Activated naive CD4-positive, alpha-beta T cell treated with anti-CD3 and anti-CD28 coated beads for 36 hours (primary cell): ENCODE data around the gene PLXDC1. TPM values are rescaled to one million over a fixed set of nuclear protein-coding genes. Genes with fewer than 3 reads are reported as not detected.

Experiments used
- CTCF ChIA-PET: fragments of 350-600 bp; sonication (Branson Sonifier 250); formaldehyde crosslinking; loops from one replicate; lab custom pipeline; 2021; ENCODE audit warnings: antibody characterized with exemption; lab: Charles Lee
- DNase-seq: peaks from one replicate; pipeline ENCODE4 v3.0.0-alpha.2; 2020
- H3K27ac Mint-ChIP-seq: one replicate; pipeline ENCODE4 v1.8.0; 2021; ENCODE audit warnings: mild to moderate bottlenecking, mixed read lengths
- H3K27me3 Mint-ChIP-seq: one replicate; pipeline ENCODE4 v1.8.0; 2021; ENCODE audit warnings: low read depth, mixed read lengths
- H3K36me3 Mint-ChIP-seq: one replicate; pipeline ENCODE4 v1.8.0; 2021; ENCODE audit warnings: low read depth, mixed read lengths
- H3K4me1 Mint-ChIP-seq: one replicate; pipeline ENCODE4 v1.8.0; 2021; ENCODE audit warnings: low read depth, mixed read lengths
- H3K4me3 Mint-ChIP-seq: one replicate; pipeline ENCODE4 v1.8.0; 2021; ENCODE audit warnings: mild to moderate bottlenecking, moderate library complexity, mixed read lengths
- H3K9me3 Mint-ChIP-seq: one replicate; pipeline ENCODE4 v1.8.0; 2021; ENCODE audit warnings: mixed read lengths
- intact Hi-C: fragments of 100-400 bp; cut with micrococcal nuclease; formaldehyde crosslinking; loops from one replicate; pipeline ENCODE4 v1.15.1; 2023
- total RNA-seq, 2 experiments: library from RNA; stranded (reverse); gene quantifications; one replicate each; pipeline ENCODE4 v1.2.3, GENCODE V29; 2021

The PLXDC1 gene
- total RNA-seq, 2 experiments from 2014 or later: 1.2 to 1.4 TPM

- no peak overlapping the region for H3K27ac Mint-ChIP-seq
- CTCF ChIA-PET: interaction anchor here (1.1 to 4.9 kb wide), 4 partner anchors 15 to 168 kb away, joined by 3 to 106 read pairs (median 38); partner anchors contain the start of gene ARL5C
- peaks cover 4% of the 10 kb centered on the region for H3K27me3 Mint-ChIP-seq
- H3K4me3 Mint-ChIP-seq: peak overlapping the region; percentile 69
- H3K4me1 Mint-ChIP-seq: peaks cover 27% of the 10 kb centered on the region
- DNase-seq: no peak
- H3K36me3 Mint-ChIP-seq: peaks cover 2% of the 10 kb centered on the region
- intact Hi-C loops: loop anchor here (5.0 kb wide), 5 partner anchors 298 to 593 kb away; partner anchors contain the start of genes CISD3, PIP4K2B and RPL23
- H3K9me3 Mint-ChIP-seq: no peaks in the 10 kb centered on the region
These were observed 665 bp downstream of the PLXDC1 start for GRCh38 chr17:39150795-39151149.

- peaks cover 2% of the 10 kb centered on the region for H3K36me3 Mint-ChIP-seq
- H3K4me1 Mint-ChIP-seq: peaks cover 29% of the 10 kb centered on the region
- H3K27me3 Mint-ChIP-seq: peaks cover 4% of the 10 kb centered on the region
- no peak overlapping the region for H3K27ac Mint-ChIP-seq
- H3K4me3 Mint-ChIP-seq: peak overlapping the region; percentile 69
- H3K9me3 Mint-ChIP-seq: no peaks in the 10 kb centered on the region
- intact Hi-C loops: loop anchor here (5.0 kb wide), 5 partner anchors 298 to 593 kb away; partner anchors contain the start of genes CISD3, PIP4K2B and RPL23
- DNase-seq: no peak
- CTCF ChIA-PET: interaction anchor here (1.1 to 4.9 kb wide), 4 partner anchors 16 to 167 kb away, joined by 3 to 106 read pairs (median 38); partner anchors contain the start of gene ARL5C
These were observed 1.3 kb downstream of the PLXDC1 start for GRCh38 chr17:39150104-39150634.

GRCh38 chr17:39147221-39148185 lies 3.9 kb downstream of the PLXDC1 start:
- H3K27ac Mint-ChIP-seq: no peak overlapping the region
- peaks cover 24% of the 10 kb centered on the region for H3K4me1 Mint-ChIP-seq
- no peak overlapping the region for H3K4me3 Mint-ChIP-seq
- H3K27me3 Mint-ChIP-seq: no peaks in the 10 kb centered on the region
- CTCF ChIA-PET: interaction anchor here (0.6 to 1.6 kb wide), 4 partner anchors 27 to 519 kb away, joined by 3 to 5 read pairs (median 4); no protein-coding TSS in a partner anchor
- DNase-seq: no peak
- intact Hi-C loops: no loop called here
- H3K9me3 Mint-ChIP-seq: no peaks in the 10 kb centered on the region
- no peaks in the 10 kb centered on the region for H3K36me3 Mint-ChIP-seq

- H3K36me3 Mint-ChIP-seq: no peaks in the 10 kb centered on the region
- CTCF ChIA-PET: interaction anchor here (0.7 to 3.3 kb wide), 2 partner anchors 158 to 163 kb away, joined by 5 to 12 read pairs; no protein-coding TSS in a partner anchor
- DNase-seq: no peak
These were observed 5.2 kb downstream of the PLXDC1 start for GRCh38 chr17:39146273-39146672.

GRCh38 chr17:39145143-39145542 lies 6.3 kb downstream of the PLXDC1 start:
- DNase-seq: no peak
- Mint-ChIP-seq H3K4me3 (no peak overlapping the region), H3K9me3 (peaks cover 2% of the 10 kb centered on the region), H3K27ac (no peak overlapping the region), H3K27me3 (no peaks in the 10 kb centered on the region), H3K4me1 (peaks cover 11% of the 10 kb centered on the region), H3K36me3 (no peaks in the 10 kb centered on the region)
- CTCF ChIA-PET: interaction anchor here (0.5 to 3.3 kb wide), 5 partner anchors 8 to 303 kb away, joined by 3 to 12 read pairs (median 4); no protein-coding TSS in a partner anchor
- intact Hi-C loops: no loop called here

More at GRCh38 chr17:39146273-39146672, 5.2 kb downstream of the PLXDC1 start:
- Mint-ChIP-seq H3K27ac (no peak overlapping the region), H3K9me3 (peaks cover 2% of the 10 kb centered on the region), H3K4me3 (no peak overlapping the region), H3K4me1 (peaks cover 17% of the 10 kb centered on the region), H3K27me3 (no peaks in the 10 kb centered on the region)
- intact Hi-C loops: no loop called here

- no peak for DNase-seq
- Mint-ChIP-seq H3K36me3 (no peaks in the 10 kb centered on the region), H3K4me3 (no peak overlapping the region), H3K27ac (no peak overlapping the region), H3K4me1 (peaks cover 9% of the 10 kb centered on the region), H3K27me3 (no peaks in the 10 kb centered on the region), H3K9me3 (peaks cover 2% of the 10 kb centered on the region)
- intact Hi-C loops: no loop called here
- CTCF ChIA-PET: interaction anchor here (0.5 to 3.3 kb wide), 5 partner anchors 9 to 304 kb away, joined by 3 to 12 read pairs (median 4); no protein-coding TSS in a partner anchor
These were observed 7.0 kb downstream of the PLXDC1 start for GRCh38 chr17:39144416-39144840.

- H3K36me3 Mint-ChIP-seq: no peaks in the 10 kb centered on the region
- H3K9me3 Mint-ChIP-seq: peaks cover 2% of the 10 kb centered on the region
- no peak overlapping the region for H3K27ac Mint-ChIP-seq
- peaks cover 9% of the 10 kb centered on the region for H3K4me1 Mint-ChIP-seq
- no peak overlapping the region for H3K4me3 Mint-ChIP-seq
- no peak for DNase-seq
- no peaks in the 10 kb centered on the region for H3K27me3 Mint-ChIP-seq
- intact Hi-C loops: no loop called here
- CTCF ChIA-PET: interaction anchor here (1.5 to 3.3 kb wide), 2 partner anchors 9 to 160 kb away, joined by 5 to 12 read pairs; no protein-coding TSS in a partner anchor
These were observed 7.8 kb downstream of the PLXDC1 start for GRCh38 chr17:39143552-39144093.

GRCh38 chr17:39141915-39142664 lies 9.3 kb downstream of the PLXDC1 start:
- Mint-ChIP-seq H3K27ac (no peak overlapping the region), H3K4me3 (no peak overlapping the region), H3K36me3 (no peaks in the 10 kb centered on the region), H3K4me1 (peaks cover 9% of the 10 kb centered on the region), H3K27me3 (no peaks in the 10 kb centered on the region), H3K9me3 (peaks cover 2% of the 10 kb centered on the region)
- CTCF ChIA-PET: interaction anchor here (0.6 kb wide), 1 partner anchor 11 kb away, joined by 3 read pairs; no protein-coding TSS in a partner anchor
- no peak for DNase-seq
- intact Hi-C loops: no loop called here

- Mint-ChIP-seq H3K9me3 (peaks cover 2% of the 10 kb centered on the region), H3K27me3 (no peaks in the 10 kb centered on the region), H3K36me3 (no peaks in the 10 kb centered on the region), H3K4me1 (peaks cover 9% of the 10 kb centered on the region), H3K27ac (no peak overlapping the region), H3K4me3 (no peak overlapping the region)
- CTCF ChIA-PET: interaction anchor here (0.6 kb wide), 1 partner anchor 12 kb away, joined by 3 read pairs; no protein-coding TSS in a partner anchor
- intact Hi-C loops: no loop called here
- no peak for DNase-seq
These were observed 10.1 kb downstream of the PLXDC1 start for GRCh38 chr17:39141294-39141693.

GRCh38 chr17:39139561-39139960 lies 11.9 kb downstream of the PLXDC1 start:
- H3K4me1 Mint-ChIP-seq: peaks cover 3% of the 10 kb centered on the region
- peaks cover 2% of the 10 kb centered on the region for H3K9me3 Mint-ChIP-seq
- CTCF ChIA-PET: interaction anchor here (0.6 to 1.0 kb wide), 2 partner anchors 156 to 353 kb away, joined by 3 to 4 read pairs; no protein-coding TSS in a partner anchor
- no peaks in the 10 kb centered on the region for H3K27me3 Mint-ChIP-seq
- H3K4me3 Mint-ChIP-seq: no peak overlapping the region
- DNase-seq: no peak
- H3K27ac Mint-ChIP-seq: no peak overlapping the region
- intact Hi-C loops: no loop called here
- no peaks in the 10 kb centered on the region for H3K36me3 Mint-ChIP-seq

GRCh38 chr17:39139161-39139511 lies 12.3 kb downstream of the PLXDC1 start:
- CTCF ChIA-PET: no interaction called here
- H3K4me3 Mint-ChIP-seq: no peak overlapping the region
- H3K9me3 Mint-ChIP-seq: peaks cover 2% of the 10 kb centered on the region
- intact Hi-C loops: no loop called here
- H3K36me3 Mint-ChIP-seq: no peaks in the 10 kb centered on the region
- DNase-seq: no peak
- no peaks in the 10 kb centered on the region for H3K27me3 Mint-ChIP-seq
- no peaks in the 10 kb centered on the region for H3K4me1 Mint-ChIP-seq
- no peak overlapping the region for H3K27ac Mint-ChIP-seq
